Cardiac fibroblast (primary cell): ENCODE results near the gene NECAB2.

Experiments
- DNase-seq, 2 donors: peaks; one replicate each; pipeline versions ENCODE4 v3.0.0 to v3.0.0-alpha.2; 2010; ENCODE audit warnings: low read depth in 2 of 2
- H3K4me3 ChIP-seq, 2 donors: replicated peaks in 1 of 2; 1 replicate in 1 of 2; 2 replicates in 1 of 2; pipeline ENCODE4 v1.5.1; 2011; ENCODE audit warnings: low read depth in 2 of 2, low read length in 2 of 2, mild to moderate bottlenecking in 2 of 2, moderate library complexity in 1 of 2
- TF ChIP-seq, protein P1 (sequence below): IDR thresholded peaks from one replicate; pipeline ENCODE4 v1.5.1; 2011; ENCODE audit warnings: low read depth, mild to moderate bottlenecking, low read length, inconsistent platforms

The NECAB2 gene

DNA sequence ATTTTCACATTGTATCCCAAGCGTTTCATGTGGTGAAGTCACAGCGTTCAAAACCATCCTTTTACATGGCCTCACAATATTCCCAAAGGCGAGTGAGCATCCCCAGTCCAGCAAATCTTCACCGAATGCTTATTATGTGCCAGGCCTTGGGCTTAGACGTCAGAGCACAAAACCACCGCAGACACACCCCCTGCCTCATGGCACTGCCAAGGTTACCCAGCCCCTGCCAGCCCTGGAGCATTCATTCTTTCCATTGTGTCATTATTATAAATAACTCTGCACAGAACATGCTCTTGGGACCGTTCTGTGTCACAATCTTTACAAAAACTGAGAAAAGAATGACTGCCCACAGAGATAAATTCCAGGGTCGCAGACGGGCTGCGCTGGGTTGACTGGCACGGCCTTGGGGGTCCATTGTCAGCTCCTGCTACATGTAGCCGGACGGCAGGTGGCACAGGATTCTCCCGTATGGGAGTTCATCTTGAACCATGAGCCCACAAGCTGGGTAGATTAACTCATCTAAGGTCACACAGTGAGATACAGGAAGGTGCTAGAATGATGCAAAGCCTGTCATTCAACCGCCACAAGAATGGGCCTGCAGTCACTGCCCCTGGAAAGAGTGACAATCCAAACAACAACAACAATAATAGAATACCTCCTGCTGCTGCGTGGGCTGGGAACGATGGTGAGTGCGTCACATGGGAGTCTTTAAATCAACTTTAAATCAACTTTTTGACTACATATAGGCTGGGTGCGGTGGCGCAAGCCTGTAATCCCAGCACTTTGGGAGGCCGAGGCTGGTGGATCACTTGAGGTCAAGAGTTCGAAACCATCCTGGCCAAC lies 4.5 kb upstream of the NECAB2 start:
- no peak overlapping the region for H3K4me3 ChIP-seq
- DNase-seq, result no peak
- TF ChIP-seq, protein P1, sequence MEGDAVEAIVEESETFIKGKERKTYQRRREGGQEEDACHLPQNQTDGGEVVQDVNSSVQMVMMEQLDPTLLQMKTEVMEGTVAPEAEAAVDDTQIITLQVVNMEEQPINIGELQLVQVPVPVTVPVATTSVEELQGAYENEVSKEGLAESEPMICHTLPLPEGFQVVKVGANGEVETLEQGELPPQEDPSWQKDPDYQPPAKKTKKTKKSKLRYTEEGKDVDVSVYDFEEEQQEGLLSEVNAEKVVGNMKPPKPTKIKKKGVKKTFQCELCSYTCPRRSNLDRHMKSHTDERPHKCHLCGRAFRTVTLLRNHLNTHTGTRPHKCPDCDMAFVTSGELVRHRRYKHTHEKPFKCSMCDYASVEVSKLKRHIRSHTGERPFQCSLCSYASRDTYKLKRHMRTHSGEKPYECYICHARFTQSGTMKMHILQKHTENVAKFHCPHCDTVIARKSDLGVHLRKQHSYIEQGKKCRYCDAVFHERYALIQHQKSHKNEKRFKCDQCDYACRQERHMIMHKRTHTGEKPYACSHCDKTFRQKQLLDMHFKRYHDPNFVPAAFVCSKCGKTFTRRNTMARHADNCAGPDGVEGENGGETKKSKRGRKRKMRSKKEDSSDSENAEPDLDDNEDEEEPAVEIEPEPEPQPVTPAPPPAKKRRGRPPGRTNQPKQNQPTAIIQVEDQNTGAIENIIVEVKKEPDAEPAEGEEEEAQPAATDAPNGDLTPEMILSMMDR, result no peak

DNA sequence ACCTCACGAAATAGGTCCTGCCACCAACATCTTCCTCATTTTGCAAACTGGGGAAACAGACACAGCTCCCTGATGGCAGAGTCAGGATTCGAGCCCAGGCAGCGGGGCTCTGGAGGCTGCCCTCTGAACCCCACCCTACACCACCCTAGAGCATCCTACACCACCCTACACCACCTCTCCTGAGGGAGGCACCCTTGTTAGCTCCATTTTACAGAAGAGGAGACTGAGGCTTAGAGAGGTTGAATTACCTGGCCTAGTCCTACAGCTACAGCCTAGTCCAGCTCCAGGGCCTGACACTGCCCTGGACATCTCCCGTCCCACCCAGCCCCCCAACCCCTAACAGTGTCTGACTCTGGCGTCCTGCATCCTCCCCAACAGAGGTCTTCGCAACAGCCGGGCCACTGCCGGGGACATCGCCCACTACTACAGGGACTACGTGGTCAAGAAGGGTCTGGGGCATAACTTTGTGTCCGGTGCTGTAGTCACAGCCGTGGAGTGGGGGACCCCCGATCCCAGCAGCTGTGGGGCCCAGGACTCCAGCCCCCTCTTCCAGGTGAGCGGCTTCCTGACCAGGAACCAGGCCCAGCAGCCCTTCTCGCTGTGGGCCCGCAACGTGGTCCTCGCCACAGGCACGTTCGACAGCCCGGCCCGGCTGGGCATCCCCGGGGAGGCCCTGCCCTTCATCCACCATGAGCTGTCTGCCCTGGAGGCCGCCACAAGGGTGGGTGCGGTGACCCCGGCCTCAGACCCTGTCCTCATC lies 3.2 kb upstream of the NECAB2 start:
- H3K4me3 ChIP-seq, result no peak overlapping the region
- no peak for DNase-seq
- TF ChIP-seq, protein P1, result no peak

DNA sequence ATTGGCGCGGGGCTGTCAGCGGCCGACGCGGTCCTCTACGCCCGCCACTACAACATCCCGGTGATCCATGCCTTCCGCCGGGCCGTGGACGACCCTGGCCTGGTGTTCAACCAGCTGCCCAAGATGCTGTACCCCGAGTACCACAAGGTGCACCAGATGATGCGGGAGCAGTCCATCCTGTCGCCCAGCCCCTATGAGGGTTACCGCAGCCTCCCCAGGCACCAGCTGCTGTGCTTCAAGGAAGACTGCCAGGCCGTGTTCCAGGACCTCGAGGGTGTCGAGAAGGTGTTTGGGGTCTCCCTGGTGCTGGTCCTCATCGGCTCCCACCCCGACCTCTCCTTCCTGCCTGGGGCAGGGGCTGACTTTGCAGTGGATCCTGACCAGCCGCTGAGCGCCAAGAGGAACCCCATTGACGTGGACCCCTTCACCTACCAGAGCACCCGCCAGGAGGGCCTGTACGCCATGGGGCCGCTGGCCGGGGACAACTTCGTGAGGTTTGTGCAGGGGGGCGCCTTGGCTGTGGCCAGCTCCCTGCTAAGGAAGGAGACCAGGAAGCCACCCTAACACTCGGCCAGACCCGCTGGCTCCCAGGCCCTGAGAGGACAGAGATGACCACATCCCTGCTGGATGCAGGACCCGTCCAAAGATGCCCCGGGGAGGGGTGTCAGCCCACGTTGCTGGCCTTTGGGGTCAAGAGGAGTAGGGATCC lies 2.4 kb upstream of the NECAB2 start:
- TF ChIP-seq, protein P1, result no peak
- DNase-seq, result no peak

DNA sequence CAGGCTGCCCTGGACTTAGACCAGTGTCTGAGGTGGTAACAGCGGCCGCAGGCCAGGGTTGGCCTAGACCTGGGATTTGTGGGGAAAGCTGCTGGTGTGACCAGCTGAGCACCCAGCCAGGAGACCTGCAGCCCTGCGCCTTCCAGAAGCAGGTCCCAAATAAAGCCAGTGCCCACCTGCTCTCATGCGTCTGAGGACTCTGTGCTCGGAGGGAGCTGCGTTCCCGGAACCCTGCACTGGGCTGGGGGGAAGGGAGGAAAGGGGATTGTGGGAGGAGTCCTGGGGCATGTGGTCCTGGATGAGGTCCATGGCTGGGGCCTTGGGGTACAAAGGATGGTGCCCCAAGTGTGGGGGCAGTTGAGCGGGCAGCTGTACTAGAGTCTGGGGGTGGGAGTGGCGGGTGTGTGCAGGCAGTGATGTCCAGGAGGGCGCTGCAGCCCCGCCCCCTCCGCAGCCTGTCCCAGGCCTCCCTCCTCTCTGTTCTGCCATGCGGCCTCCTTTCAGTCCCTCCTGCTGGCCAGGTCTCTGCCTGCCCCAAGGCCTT lies 1.8 kb upstream of the NECAB2 start:
- H3K4me3 ChIP-seq, result no peak overlapping the region
- TF ChIP-seq, protein P1, result no peak
- no peak for DNase-seq

More for the DNA sequence above, 2.4 kb upstream of the NECAB2 start:
- no peak overlapping the region for H3K4me3 ChIP-seq

DNA sequence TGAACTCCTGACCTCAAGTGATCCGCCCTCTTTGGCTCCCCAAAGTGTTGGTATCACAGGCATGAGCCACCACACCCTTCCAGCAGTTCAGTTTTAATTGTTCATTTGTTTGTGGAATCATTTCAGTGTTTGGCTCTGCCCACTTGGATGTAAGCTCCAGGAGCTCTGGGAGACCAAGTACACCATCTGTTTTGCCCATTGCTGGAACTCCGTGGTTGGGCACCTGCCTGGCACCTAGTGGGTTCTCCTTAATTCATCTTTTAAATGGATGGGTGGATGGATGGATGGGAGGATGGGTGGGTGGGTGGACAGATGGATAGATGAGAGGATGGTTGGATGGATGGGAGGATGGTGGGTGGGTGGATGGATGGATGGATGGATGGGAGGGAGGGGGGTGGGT lies 953 bp upstream of the NECAB2 start:
- no peak overlapping the region for H3K4me3 ChIP-seq
- DNase-seq, result no peak
- TF ChIP-seq, protein P1, result no peak

DNA sequence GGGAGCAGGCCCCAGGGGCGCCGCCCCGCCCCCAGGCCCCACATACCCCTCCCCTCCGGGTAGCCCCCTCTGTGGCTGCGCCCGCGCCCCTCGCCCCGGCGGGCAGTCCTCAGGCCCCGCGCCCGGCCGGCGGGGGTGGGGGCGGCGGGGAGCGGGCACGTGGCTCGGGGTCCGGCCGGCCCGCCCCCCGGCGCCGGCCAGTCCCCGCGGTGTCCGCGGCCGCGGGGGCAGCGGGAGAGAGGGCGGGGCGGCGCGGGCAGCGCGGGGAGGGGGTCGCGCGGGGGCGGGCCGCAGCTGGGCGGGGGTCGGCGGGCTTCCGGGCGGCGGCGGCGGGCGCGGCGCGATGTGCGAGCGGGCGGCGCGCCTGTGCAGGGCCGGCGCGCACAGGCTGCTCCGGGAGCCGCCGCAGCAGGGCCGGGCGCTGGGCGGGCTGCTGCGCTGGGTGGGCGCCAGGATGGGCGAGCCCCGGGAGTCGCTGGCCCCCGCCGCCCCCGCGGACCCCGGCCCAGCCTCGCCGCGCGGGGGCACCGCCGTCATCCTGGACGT lies 335 bp downstream of the NECAB2 start:
- TF ChIP-seq, protein P1, result no peak
- DNase-seq, result no peak
- H3K4me3 ChIP-seq, result peak overlapping the region; percentile 33 to 36
